ENCODE results near the gene ARF1. TPM values are rescaled to one million over a fixed set of nuclear protein-coding genes. Genes with fewer than 3 reads are reported as not detected.
"Not testable (repeated sequence)": the region's sequence is repeated elsewhere in the genome, so short reads cannot be mapped to it uniquely, and the experiment has no call there.

Gene ARF1
- total RNA-seq, 1 donor from 2014 or later, result 172 TPM

GRCh38 chr1:228099331-228099732 is 16.8 kb downstream of the ARF1 start:
- DNase-seq (ENCODE audit: low spot score) (peak; percentile 43), ATAC-seq (no peak)

DNA sequence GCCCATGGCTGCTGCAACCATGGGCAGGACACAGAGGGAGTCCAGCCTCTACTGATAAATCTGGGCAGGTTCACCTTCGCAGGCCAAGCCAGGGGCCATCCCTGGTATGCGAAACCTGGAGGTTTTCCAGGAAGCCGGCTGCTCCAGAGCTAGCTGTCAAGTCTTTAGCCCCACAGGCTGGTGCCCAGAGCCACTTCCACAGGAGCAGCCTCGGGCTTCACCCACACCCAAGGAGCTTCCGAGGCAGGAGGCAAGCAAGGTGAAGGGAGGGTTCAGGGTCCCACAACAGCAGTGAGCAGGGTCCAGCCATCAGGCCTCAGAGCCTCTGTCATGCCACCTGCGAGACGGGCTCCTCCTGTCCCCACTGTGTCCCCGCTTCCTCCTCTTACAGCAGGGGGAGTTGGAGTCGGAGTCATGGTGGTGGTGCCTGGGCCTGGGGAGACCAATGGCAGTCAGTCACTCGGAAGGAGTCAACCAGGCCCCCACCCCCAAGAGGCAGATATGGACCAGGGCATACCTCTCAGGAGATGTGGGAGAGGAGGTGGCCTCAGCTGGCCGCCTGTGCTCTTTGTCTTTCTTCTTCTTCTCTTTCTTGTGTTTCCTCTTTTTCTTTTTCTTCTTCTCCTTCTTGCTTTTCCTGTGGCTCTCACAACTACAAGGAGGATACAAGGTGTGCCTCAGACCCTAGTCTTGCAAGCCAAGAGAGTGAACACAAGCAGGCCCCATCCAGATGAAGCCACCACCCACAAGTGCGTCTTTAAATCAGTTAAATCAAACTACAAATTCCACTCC is 18.5 kb downstream of the ARF1 start:
- ATAC-seq, result no peak
- peak; percentile 48 for DNase-seq (ENCODE audit: low spot score)

GRCh38 chr1:228101614-228101993 is 19.1 kb downstream of the ARF1 start:
- DNase-seq (ENCODE audit: low spot score), result peak; percentile 49
- no peak for ATAC-seq

GRCh38 chr1:228101994-228102790 is 19.7 kb downstream of the ARF1 start:
- peak; percentile 60 for DNase-seq (ENCODE audit: low spot score)

GRCh38 chr1:228102791-228103620 is 20.5 kb downstream of the ARF1 start, which contains the start of gene C1orf35:
Gene C1orf35 (minus strand): TSS chr1:228103325. CDS start chr1:228103227, 98 bp downstream.
- ATAC-seq, result peak; percentile 80
- peak; percentile 95 for DNase-seq (ENCODE audit: low spot score)

More at GRCh38 chr1:228101994-228102790, 19.7 kb downstream of the ARF1 start:
- ATAC-seq, result peak; percentile 3

DNA sequence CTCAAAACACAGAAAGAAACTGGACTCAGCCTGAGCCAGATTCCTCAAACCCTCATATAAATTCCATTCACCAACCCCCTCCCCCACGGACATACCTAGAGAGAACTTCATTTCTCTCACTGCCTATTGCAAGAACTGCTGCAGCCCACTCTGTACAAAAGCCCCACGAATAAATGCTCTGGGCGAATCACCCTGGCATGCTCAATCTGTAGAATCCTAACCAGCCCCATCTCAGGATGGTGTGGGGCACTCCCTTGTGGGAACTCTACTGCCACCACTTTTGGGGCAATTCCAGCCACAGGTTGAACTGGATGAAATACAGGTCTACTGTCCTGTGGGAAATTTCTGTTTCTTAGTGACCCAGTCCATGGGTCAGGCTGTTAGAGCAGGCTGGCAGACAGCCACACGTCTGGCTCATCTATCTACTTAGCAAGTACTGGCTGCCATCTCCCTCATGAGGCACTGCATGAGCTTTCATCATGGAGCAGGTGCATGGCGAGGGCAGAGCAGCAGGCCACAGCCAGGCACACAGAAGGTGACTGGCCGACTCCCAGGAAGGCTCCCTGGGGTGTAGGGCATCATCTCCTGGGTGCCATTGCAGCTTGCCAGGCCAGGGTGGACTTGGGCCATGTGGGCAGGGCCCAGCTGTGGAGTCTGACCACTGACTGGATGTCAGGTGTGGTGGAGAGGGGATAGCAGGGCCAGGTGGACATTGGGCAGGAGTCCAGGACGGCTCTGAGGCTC is 22.2 kb downstream of the ARF1 start:
- ATAC-seq (peak; percentile 2), DNase-seq (ENCODE audit: low spot score) (peak; percentile 74)

DNA sequence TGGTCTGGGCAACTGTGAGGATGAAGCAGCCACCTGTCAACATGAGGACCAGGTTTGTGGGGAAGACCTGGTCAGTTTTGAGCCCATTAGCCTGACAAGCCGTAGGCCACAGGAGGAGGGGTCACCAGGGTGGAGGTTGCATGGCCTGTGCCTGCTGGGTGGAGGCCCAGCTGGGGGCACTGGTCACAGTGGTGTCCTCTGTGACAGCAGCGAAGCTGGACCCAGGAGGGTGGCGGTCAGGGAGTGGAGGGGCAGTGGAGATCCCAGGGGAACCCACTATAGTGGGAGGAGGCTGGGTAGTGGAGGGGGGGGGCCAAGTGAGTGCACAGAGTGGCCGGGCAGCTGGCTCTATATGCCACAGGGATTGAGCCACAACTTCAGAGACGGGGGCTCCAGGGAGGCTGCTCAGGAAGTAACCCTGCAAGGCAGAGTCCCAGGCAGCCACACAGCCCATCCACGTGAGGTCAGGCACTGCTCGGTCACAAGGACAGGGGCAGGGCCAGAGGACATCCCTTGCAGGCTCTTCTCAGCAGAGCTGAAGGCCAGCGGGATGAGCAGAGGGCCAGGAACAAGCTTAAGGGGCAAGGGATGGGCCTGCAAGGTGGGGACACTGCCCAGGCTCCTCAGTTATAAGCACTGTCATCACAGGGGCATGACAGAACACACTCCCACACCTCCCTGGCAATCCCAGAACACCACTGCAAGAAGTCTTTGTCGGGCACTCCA is 22.9 kb downstream of the ARF1 start:
- ATAC-seq, result no peak
- no peak for DNase-seq (ENCODE audit: low spot score)

- ATAC-seq (no peak), DNase-seq (ENCODE audit: low spot score) (no peak)
These were observed 23.7 kb downstream of the ARF1 start for GRCh38 chr1:228105996-228106799.

DNA sequence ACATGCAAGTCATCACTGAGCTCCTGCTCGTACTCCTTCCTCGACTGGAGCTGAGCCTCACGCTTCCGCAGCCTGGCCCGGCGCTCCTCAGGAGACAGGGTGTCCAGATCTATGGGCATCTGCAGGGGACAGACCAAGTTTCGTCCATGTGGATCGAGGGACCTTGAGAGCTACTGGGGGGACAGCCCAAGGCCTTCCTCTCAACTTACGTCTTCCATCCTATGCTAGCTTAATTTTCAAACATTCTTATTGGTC is 24.2 kb downstream of the ARF1 start:
- ATAC-seq (no peak), DNase-seq (ENCODE audit: low spot score) (no peak)

GRCh38 chr1:228107636-228108035 is 25.1 kb downstream of the ARF1 start:
- ATAC-seq, result no peak
- DNase-seq (ENCODE audit: low spot score), result no peak

- ATAC-seq, result no peak
- no peak for DNase-seq (ENCODE audit: low spot score)
These were observed 25.7 kb downstream of the ARF1 start for GRCh38 chr1:228108055-228108690.

DNA sequence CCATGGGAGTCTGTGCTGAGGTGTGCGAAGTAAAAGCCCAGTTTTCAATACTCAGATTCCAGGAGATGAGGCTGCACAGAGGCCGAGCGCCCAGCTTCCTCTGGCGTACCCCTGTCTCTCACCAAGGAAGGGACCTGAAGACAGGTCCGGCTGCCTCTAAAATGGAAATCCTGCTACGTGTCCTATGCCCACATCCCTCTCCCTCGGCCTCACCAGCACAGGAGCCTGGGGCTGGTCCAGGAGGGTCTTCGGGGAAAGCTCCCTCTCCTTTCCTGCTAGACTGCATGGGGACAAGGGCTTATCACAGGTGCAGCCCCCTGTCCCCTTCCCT is 26.2 kb downstream of the ARF1 start:
- no peak for DNase-seq (ENCODE audit: low spot score)
- ATAC-seq, result no peak

GRCh38 chr1:228109073-228109961 is 26.8 kb downstream of the ARF1 start, which contains the start of gene MRPL55:
Gene MRPL55 (minus strand): TSS chr1:228109299. CDS start chr1:228108260, 1,039 bp downstream.
- DNase-seq (ENCODE audit: low spot score) (peak; percentile 100), ATAC-seq (peak; percentile 97)

DNA sequence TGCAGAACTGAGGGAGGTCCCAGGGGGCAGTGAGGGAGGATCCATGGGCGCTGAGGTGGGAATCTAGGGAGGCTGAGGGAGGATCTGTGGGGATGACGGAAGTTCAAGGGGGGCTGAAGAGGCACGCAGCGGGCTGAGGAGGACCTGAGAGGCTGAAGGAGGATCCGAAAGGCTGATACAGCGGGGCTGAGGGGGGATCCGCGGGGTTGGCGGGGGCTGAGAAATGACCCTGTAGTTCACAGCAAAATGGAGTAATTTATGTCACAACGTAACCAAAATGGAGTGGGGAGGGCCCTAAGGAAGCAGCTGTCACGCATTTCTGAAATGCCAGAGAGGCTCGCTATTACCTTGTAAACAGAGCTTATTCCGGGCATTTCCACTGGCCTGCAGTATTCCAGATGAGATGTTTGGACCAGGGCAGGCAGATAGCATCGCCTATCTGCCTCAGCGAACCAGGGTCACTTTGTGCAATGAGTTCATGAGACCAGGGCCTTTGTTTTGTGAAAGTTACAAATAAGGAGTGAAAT is 27.5 kb downstream of the ARF1 start:
- no peak for ATAC-seq
- no peak for DNase-seq (ENCODE audit: low spot score)

DNA sequence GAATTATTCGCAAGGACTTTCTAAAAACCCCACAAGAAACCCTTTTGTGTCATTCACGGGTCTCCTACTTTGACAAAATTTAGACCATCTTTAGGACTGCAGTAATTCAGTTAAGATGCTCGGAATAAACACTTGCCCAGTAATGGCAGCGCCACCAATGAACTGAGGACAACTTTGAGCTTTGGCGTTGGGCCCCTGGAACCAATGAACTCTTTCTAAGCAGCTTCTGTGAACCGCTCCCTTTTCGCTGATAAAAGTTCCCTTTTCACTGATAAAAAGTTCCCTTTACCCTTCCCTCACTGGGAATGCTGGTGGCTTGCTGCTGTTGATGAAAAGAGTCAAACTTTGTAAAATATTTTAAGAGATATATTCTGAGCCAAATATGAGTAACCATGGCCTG is 28.0 kb downstream of the ARF1 start:
- no peak for ATAC-seq
- no peak for DNase-seq (ENCODE audit: low spot score)

- not testable (repeated sequence) for ATAC-seq
- peak; percentile 33 for DNase-seq (ENCODE audit: low spot score)
These were observed 28.8 kb downstream of the ARF1 start for GRCh38 chr1:228111315-228111714.

DNA sequence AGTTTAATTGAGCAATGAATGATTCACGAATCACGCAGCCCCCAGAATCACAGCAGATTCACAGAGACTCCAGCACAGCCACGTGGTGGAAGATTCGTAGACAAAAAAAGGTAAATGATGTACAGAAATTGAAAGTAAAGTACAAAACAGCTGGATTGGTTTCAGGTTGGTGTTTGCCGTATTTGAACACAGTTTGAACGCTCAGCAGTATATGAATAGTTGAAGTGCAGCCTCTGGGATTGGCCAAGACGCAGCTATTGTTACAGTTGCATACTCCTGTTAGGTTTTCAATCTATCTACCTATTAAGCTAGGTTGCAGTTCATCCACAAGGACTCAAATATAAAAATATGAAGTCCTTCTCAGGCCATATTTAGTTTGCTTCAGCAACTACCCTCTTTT is 29.7 kb downstream of the ARF1 start:
- ATAC-seq (no peak), DNase-seq (ENCODE audit: low spot score) (no peak)

Data from left lobe of liver (tissue), 2 donors.